ENCODE results near the gene ZNF689.

Gene ZNF689

DNA sequence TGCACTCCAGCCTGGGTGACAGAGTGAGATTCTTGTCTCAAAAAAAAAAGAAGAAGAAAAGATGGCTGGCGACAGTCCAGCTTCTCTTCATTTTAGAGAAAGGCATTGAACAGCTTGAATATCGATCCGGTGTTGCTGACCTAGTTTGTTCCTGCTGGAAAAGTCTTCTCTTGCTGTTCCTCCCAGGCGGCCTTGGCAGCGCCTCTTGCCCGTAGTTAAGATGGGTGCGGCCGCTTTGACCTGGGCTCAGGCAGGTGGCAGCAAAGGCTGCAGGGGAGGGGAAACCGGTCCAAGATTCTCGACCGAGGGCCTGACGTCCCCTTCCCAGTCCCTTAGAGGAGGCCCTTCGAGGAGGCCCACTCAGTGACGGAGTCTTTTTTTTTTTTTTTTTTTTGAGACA is 48.2 kb downstream of the ZNF689 start:
- no peak for DNase-seq (ENCODE audit: low read depth)

DNA sequence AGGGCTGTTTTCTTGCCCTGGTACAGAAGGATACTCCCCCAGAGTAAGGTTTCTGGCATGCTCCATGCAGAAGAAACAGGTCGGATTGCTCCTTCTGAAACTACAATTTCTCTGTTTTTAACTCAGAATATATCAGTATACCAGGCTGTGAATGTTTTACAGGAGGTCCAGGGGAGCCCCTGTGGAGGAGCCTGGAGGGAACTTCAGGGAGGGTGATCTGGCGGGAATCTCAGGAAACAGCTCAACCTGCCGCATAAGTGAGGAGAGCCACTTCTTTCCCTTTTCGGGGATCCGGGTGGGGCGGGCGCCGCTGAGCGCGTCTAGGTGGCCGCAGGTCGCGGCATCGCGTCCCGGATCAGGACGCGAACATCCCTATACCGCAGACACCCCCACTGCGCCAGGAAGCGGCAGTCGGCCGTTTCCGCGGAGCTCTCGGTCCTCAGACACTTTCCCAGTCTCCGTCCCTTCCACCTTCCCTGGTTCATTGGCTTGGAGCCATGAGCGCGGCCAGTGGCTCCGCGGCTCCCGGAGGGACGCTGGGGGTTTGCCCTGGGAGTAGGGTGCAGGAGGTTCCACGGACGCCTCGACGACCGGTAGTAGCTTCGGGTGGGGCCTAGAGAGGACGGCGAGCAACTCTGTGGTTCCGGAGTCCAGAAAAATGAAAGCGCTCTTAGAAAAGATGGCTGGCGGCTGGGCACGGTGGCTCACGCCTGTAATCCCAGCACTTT is 48.9 kb downstream of the ZNF689 start:
- no peak for DNase-seq (ENCODE audit: low read depth)

DNA sequence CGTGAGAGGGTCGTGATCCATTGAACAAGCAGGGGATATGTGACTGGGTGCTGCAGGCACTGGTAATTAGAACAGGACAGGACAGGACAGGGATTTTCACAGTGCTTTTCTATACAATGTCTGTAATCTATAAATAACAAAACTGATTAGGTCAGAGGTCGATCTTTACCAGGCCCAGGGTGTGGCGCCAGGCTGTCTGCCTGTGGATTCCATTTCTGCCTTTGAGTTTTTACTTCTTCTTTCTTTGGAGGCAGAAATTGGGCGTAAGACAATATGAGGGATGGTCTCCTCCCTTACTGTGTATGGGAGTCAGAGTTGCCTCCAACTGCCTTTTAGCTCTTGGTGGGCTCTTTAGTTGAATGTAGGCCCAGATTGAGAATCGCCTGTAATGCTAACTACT is 50.5 kb downstream of the ZNF689 start:
- DNase-seq (ENCODE audit: low read depth), result no peak

GRCh38 chr16:30558789-30559377 is 51.3 kb downstream of the ZNF689 start:
- no peak for DNase-seq (ENCODE audit: low read depth)

DNA sequence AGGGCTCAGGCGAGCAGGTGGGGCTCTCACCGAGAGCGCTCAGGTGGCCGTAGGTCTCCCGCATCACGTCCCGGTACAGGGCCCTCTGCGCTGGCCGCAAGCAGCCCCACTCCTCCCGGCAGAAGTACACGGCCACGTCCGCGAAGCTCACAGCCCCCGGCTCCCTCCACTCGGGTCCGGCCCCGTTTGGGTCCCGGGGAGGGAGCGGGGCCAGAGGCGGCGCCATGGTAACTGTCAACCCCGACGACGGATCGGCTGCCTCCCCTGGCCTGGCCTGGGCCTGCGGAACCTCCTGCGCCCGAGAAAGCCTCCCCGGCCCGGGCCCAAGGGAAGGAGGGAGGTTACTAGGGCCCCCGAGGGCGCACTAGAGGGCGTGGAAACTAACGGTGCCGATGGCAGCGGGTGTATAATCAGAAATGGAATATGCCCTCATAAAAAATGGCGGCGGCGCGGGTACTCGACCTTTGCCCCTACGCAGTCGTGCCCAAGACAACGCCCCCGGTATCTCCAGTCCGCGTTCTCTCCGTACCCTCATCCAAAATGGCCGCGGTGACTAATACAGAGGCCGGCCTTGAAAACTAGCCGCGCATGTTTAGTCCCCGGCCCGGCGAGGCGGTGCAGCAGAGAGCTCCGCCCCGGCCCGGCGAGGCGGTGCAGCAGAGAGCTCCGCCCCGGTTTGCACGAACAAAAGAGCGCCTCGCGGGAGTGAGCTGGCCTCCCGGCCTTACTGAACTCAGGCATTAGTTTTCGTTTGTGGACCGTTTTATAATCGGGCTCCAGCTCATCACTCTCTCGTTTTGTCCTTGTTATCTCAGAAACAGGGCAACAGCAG is 52.0 kb downstream of the ZNF689 start, which contains the start of gene ZNF764:
Gene ZNF764 (minus strand): TSS at position 418 of the 832 bp plus-strand sequence. CDS start 192 bp downstream, at position 226.
- DNase-seq (ENCODE audit: low read depth), result peak; percentile 99

DNA sequence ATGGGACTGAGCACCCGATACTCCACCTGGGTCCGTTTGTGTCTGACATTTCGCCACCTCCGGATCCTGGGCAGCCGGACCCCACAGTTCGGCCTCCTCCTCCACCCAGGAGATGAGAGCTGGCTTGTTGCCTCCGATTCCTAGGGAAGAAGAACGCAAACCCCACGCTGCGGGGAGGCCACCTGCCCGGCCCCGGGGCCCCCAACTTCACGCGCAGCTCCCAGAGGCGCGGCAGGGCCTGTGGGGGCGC is 52.6 kb downstream of the ZNF689 start:
- DNase-seq (ENCODE audit: low read depth), result no peak

DNA sequence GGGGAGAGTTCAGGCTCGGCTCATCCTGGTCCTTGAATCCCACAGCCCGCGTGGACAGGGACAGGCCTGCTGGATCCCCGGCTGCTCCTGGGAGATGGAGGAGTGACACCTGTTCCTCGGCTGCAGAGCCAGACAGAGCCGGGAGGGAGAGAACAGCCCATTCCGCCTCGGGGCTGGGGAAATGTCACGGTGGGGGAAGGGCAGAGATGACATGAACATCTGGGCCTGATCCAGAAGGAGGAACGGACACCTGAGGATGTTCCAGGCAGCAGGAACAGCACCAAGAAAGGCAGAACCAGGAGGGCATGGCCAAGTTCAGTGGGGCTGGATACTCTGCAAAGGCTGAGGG is 54.1 kb downstream of the ZNF689 start:
- no peak for DNase-seq (ENCODE audit: low read depth)

- no peak for DNase-seq (ENCODE audit: low read depth)
Observed at GRCh38 chr16:30555315-30556124, 54.7 kb downstream of the ZNF689 start.

- DNase-seq (ENCODE audit: low read depth), result no peak
Observed at GRCh38 chr16:30554557-30555314, 55.5 kb downstream of the ZNF689 start.

GRCh38 chr16:30553393-30553899 is 56.7 kb downstream of the ZNF689 start:
- DNase-seq (ENCODE audit: low read depth), result no peak

DNA sequence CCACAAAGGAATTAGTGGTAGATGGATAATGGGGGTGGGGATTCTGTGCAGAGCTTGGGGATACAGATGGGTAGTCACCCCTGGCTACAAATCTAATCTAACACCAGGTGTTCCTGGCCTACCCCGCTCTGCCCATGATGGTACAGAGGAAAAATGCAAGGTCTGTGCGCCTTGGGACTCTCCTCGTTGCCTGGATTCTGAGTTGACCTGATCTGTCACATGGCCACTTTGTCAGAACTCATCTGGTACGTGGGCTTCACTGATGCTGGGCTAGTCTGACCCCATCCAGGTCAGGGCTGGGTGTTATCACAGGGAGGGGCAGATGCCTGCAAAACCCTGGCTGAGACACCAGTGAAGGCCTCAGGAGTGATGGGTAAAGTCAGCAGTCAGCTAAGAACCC is 57.2 kb downstream of the ZNF689 start:
- DNase-seq (ENCODE audit: low read depth), result no peak

All from stromal cell of bone marrow (primary cell).